Heart right ventricle (tissue), 16 donors: ENCODE data around the gene AMFR. TPM values are rescaled to one million over a fixed set of nuclear protein-coding genes. Genes with fewer than 3 reads are reported as not detected.
A peak's percentile ranks its signal among the peaks of the same experiment; 100 is the strongest.

Source experiments
- ATAC-seq, 8 donors: fragments of 200-7000 bp; cut with Tn5 transposase; one replicate each; pipeline ENCODE4 v1.9.1; 2020; ENCODE audit warnings: mild to moderate bottlenecking in 8 of 8, moderate library complexity in 8 of 8, moderate number of reproducible peaks in 1 of 8
- DNase-seq, 2 donors: peaks; one replicate each; pipeline ENCODE4 v3.0.0-alpha.2; 2020
- H3K27ac ChIP-seq, 10 donors: fragments of 200-600 bp; sonication (generic) in 2 of 10; one replicate each; pipeline versions ENCODE4 v1.5.0 to v1.8.0; 2020 to 2022; ENCODE audit warnings: mild to moderate bottlenecking in 3 of 10
- H3K27me3 ChIP-seq, 7 donors: fragments of 200-600 bp; one replicate each; pipeline ENCODE4 v1.8.0; 2021 to 2022; ENCODE audit warnings: mild to moderate bottlenecking in 2 of 7
- H3K36me3 ChIP-seq, 9 donors: fragments of 200-600 bp; sonication (generic) in 1 of 9; one replicate each; pipeline versions ENCODE4 v1.5.0 to v1.8.0; 2020 to 2022; ENCODE audit warnings: mild to moderate bottlenecking in 2 of 9
- H3K4me1 ChIP-seq, 9 donors: fragments of 200-600 bp; sonication (generic) in 1 of 9; one replicate each; pipeline versions ENCODE4 v1.5.0 to v1.8.0; 2020 to 2022; ENCODE audit warnings: mild to moderate bottlenecking in 4 of 9
- H3K4me3 ChIP-seq, 10 donors: fragments of 200-600 bp; sonication (generic) in 2 of 10; one replicate each; pipeline versions ENCODE4 v1.5.0 to v1.8.0; 2020 to 2022; ENCODE audit warnings: mild to moderate bottlenecking in 7 of 10, moderate library complexity in 2 of 10
- H3K9me3 ChIP-seq, 11 donors: fragments of 200-600 bp in 10 of 11; sonication (generic) in 2 of 11; one replicate each; pipeline versions ENCODE4 v1.5.0 to v1.8.0; 2013 to 2022; ENCODE audit warnings: mild to moderate bottlenecking in 2 of 11, control low read depth in 1 of 11, moderate library complexity in 1 of 11
- WGBS, 2 donors: extraction: QIAGEN DNeasy Blood & Tissue Kit; methylation state at CpG; one replicate each; pipeline ENCODE4 v1.1.7; 2013; ENCODE audit warnings: inconsistent platforms in 1 of 2; 5-methylcytosine and 5-hydroxymethylcytosine counted together
- intact Hi-C, 10 donors: fragments of 100-400 bp; cut with DNase I; formaldehyde crosslinking; loops; one replicate each; pipeline versions ENCODE4 v1.11.1 to v1.14.2; 2022
- long read RNA-seq, 3 donors: library from polyadenylated mRNA; unstranded; transcript quantifications; one replicate each; pipeline ENCODE4 v2.0.0, GENCODE V29; 2020 to 2021
- polyA plus RNA-seq, 2 donors: library from polyadenylated mRNA; stranded (reverse); fragments of 200-250 nt; gene quantifications; one replicate each; pipeline ENCODE4 v1.2.3, GENCODE V29; 2013
- total RNA-seq, 10 donors: library from RNA; stranded (reverse); fragmentation: NEBNext Ultra II Directional in 3 of 10; extraction: Animal tissue kit (Norgen Biotek cat#: 25700) in 3 of 10; gene quantifications; one replicate each; pipeline versions ENCODE4 v1.2.1 to v1.2.4, GENCODE V29; 2021 to 2023
- TF ChIP-seq, protein P1 (sequence below), 9 donors: fragments of 200-600 bp; sonication (generic) in 2 of 9; IDR thresholded peaks; one replicate each; pipeline versions ENCODE4 v1.5.0 to v1.8.0; 2021 to 2022; ENCODE audit warnings: antibody characterized with exemption in 9 of 9, mild to moderate bottlenecking in 5 of 9, moderate library complexity in 1 of 9
- donor health status: Arrhythmogenic right ventricular cardiomyopathy.
- donor health status: ischemic (EF 13 %, LVEDD 7.1; RV severe dilation, severe dysfunction).
- donor health status: healthy with polysubstance abuse.
- donor health status: DM: no; HTN: yes; CAD: no.
- donor health status: DM: no; HTN: no; CAD: no.
- donor health status: ischemic (EF 25% LVEDD 6.9; RV normal size, moderate dysfunction).
- donor health status: ischemic (EF 25% LVEDD 5.7; RV mildly dilated, moderate dysfunction).
- donor health status: healthy.
- donor health status: DM: yes; HTN: yes; CAD: no.
- donor health status: Ischemic cardiomyopathy.
- donor health status: ischemic (EF 35%, LVEDD 5.7; RV mildly dilated, moderate dysfunction).
- donor health status: nonischemic (EF 11% LVEDD 7.7; RV severe dilation, severe dysfunction).
- donor health status: DM: yes; HTN: yes; CAD: no.
- donor health status: PGD.
- donor health status: ischemic (EF 29% LVEDD 5.4; RV normal size, mild dysfunction).
- donor health status: nonischemic (EF 23%, LVEDD 6.1; RV moderate dilation, normal function).

The AMFR gene
- total RNA-seq (10 to 100 TPM; 50.6 to 87.9 (median 69.7) TPM), polyA plus RNA-seq (10 to 100 TPM; 18.1 to 63.9 TPM)
- long read RNA-seq, donor 1, transcript AMFR-208 (1 exons, 1,844 nt), result minor isoform, 14 of 95 reads
- long read RNA-seq, donor 1, transcript AMFR-201 (14 exons, 3,600 nt), result major isoform, 70 of 95 reads
- long read RNA-seq, donor 1, partial matches to known transcripts, result 4 of 95 reads
- long read RNA-seq, donor 1, other reads (novel, unspliced or antisense), result 4 of 95 reads
- long read RNA-seq, donor 2, transcript AMFR-201 (14 exons, 3,600 nt), result major isoform, 69 of 93 reads
- long read RNA-seq, donor 2, transcript AMFR-208 (1 exons, 1,844 nt), result minor isoform, 13 of 93 reads
- long read RNA-seq, donor 2, partial matches to known transcripts, result 3 of 93 reads
- long read RNA-seq, donor 2, other reads (novel, unspliced or antisense), result 4 of 93 reads
- long read RNA-seq, donor 3, transcript AMFR-201 (14 exons, 3,600 nt), result minor isoform, 18 of 73 reads
- long read RNA-seq, donor 3, transcript AMFR-210 (2 exons, 1,230 nt), result minor isoform, 19 of 73 reads
- long read RNA-seq, donor 3, transcript AMFR-208 (1 exons, 1,844 nt), result major isoform, 29 of 73 reads
- long read RNA-seq, donor 3, partial matches to known transcripts, result 2 of 73 reads
- long read RNA-seq, donor 3, other reads (novel, unspliced or antisense), result 5 of 73 reads

DNA sequence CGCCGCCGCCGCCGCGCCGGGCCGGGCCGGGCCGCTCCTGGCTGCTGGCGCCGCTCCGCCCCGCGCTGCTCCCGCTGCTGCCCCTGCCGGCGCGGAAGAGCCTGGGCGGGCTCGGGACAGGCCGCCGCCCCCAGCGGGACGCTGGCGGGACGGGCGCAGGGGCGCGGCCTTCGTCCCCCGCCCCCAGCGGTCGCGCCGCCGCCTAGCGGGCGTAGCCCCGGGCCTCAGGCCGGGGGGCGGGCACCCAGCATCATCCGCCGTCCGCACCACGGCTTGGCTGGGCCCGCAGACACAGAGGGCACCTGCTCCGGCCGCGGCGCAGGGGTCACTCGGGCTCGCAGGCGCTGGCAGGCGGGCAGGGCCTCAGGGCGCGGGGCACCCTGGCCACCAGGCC lies at the start of gene AMFR:
TSS of gene AMFR (minus strand) at position 107 of the 394 bp plus-strand sequence. CDS start 218 bp downstream, outside the sequence.
- Histone ChIP-seq H3K4me3 (peak within 1 kb of the TSS; percentile 37 to 89 (median 79)), H3K9me3 (no peaks in the 10 kb centered on the region), H3K27ac (peak within 1 kb of the TSS; percentile 41 to 92 (median 90)), H3K36me3 (peaks cover 0 to 16% (median 0%) of the 10 kb centered on the region in 9 donors), H3K27me3 (no peaks in the 10 kb centered on the region), H3K4me1 (peaks cover 3 to 40% (median 26%) of the 10 kb centered on the region in 9 donors)
- 0 to 1% methylated on average over 17 to 56 of the region's 57 CpGs for WGBS, 2 donors
- DNase-seq, result peak; percentile 58 to 76
- intact Hi-C loops, result loop anchor here in 2 of 10 donors (1.0 to 2.0 kb wide), 2 partner anchors 25 to 27 kb away; partner anchors contain the start of genes NUDT21 (in 1 of the 2) and OGFOD1 (in 1 of the 2)
- peak; percentile 92 to 97 (median 95) for ATAC-seq
- TF ChIP-seq, protein P1, sequence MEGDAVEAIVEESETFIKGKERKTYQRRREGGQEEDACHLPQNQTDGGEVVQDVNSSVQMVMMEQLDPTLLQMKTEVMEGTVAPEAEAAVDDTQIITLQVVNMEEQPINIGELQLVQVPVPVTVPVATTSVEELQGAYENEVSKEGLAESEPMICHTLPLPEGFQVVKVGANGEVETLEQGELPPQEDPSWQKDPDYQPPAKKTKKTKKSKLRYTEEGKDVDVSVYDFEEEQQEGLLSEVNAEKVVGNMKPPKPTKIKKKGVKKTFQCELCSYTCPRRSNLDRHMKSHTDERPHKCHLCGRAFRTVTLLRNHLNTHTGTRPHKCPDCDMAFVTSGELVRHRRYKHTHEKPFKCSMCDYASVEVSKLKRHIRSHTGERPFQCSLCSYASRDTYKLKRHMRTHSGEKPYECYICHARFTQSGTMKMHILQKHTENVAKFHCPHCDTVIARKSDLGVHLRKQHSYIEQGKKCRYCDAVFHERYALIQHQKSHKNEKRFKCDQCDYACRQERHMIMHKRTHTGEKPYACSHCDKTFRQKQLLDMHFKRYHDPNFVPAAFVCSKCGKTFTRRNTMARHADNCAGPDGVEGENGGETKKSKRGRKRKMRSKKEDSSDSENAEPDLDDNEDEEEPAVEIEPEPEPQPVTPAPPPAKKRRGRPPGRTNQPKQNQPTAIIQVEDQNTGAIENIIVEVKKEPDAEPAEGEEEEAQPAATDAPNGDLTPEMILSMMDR (IDR thresholded peaks at IDR 0.05), result peak; percentile 34 to 72 (median 50)

DNA sequence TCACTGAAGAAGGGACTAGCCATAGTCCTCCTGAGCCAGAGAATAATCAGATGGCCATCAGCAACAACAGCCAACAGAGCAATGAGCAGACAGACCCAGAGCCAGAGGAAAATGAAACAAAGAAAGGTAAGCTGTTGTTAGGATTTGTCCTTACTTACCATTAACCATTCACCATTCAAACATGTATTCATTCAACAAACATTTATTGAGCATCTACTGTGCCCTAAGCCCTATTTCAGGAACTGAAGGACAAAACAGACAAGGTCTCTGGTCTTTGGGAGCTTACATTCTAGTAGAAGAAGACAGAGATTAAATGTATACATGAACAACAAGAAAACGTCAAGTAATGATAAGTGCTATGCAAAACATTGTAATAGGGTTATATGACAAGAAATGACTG lies 45.3 kb upstream of the AMFR start:
- intact Hi-C loops, result no loop called here
- Histone ChIP-seq H3K4me3 (no peak overlapping the region), H3K9me3 (no peaks in the 10 kb centered on the region), H3K36me3 (peaks cover 0 to 100% (median 78%) of the 10 kb centered on the region in 9 donors), H3K27ac (no peak overlapping the region), H3K27me3 (no peaks in the 10 kb centered on the region), H3K4me1 (no peaks in the 10 kb centered on the region)
- ATAC-seq, result no peak
- TF ChIP-seq, protein P1 (IDR thresholded peaks at IDR 0.05), result no peak
- DNase-seq, result no peak
- WGBS, 2 donors, result 90 to 94% methylated on average over 1 of the region's 1 CpG

DNA sequence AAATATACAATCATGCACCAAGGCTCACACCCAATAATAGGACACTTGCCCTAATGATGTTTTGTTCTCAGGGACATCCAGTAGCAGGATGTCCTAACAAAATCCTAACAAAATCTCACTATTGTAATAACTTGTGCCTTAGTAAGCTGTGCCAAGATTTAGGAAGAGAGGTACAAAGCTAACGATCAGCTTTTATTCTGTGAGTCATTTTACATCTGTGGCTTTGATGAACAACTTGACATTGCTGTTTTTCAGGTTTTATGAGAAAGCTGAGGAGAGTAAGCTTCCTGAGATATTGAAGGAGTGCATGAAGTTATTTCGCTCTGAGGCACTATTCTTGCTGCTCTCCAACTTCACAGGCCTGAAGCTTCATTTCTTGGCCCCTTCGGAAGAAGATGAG lies 44.9 kb upstream of the AMFR start:
- no peaks in the 10 kb centered on the region for H3K9me3 ChIP-seq
- H3K4me3 ChIP-seq, result no peak overlapping the region
- WGBS, 2 donors, result 91 to 92% methylated on average over 3 of the region's 3 CpGs
- H3K4me1 ChIP-seq, result no peaks in the 10 kb centered on the region
- no peak for ATAC-seq
- no peaks in the 10 kb centered on the region for H3K27me3 ChIP-seq
- intact Hi-C loops, result no loop called here
- no peak for DNase-seq
- no peak overlapping the region for H3K27ac ChIP-seq
- TF ChIP-seq, protein P1 (IDR thresholded peaks at IDR 0.05), result no peak
- H3K36me3 ChIP-seq, result peaks cover 0 to 100% (median 78%) of the 10 kb centered on the region in 9 donors

- DNase-seq (no peak), ATAC-seq (no peak)
- TF ChIP-seq, protein P1 (IDR thresholded peaks at IDR 0.05), result no peak
- Histone ChIP-seq H3K27ac (no peak overlapping the region), H3K4me3 (no peak overlapping the region), H3K36me3 (peaks cover 0 to 100% (median 77%) of the 10 kb centered on the region in 9 donors), H3K27me3 (no peaks in the 10 kb centered on the region), H3K4me1 (no peaks in the 10 kb centered on the region), H3K9me3 (no peaks in the 10 kb centered on the region)
- intact Hi-C loops, result no loop called here
- 95 to 96% methylated on average over 7 of the region's 7 CpGs for WGBS, 2 donors
Observed at GRCh38 chr16:56469748-56470147, 44.4 kb upstream of the AMFR start.
